NCI-H345 treated with DMSO at 0.1 percent for 48 hours (cell line): ENCODE measurements around the gene QKI.
"Not testable (repeated sequence)": the region's sequence is repeated elsewhere in the genome, so short reads cannot be mapped to it uniquely, and the experiment has no call there.

ENCODE experiments used
- DNase-seq: peaks from one replicate; lab custom pipeline; 2025; ENCODE audit not compliant: unreplicated experiment; lab: John Stamatoyannopoulos, UW

QKI gene

GRCh38 chr6:163413345-163414116 is 987 bp upstream of the QKI start:
- DNase-seq = no peak

- no peak for DNase-seq
Observed at GRCh38 chr6:163414946-163415619, 565 bp downstream of the QKI start.

DNA sequence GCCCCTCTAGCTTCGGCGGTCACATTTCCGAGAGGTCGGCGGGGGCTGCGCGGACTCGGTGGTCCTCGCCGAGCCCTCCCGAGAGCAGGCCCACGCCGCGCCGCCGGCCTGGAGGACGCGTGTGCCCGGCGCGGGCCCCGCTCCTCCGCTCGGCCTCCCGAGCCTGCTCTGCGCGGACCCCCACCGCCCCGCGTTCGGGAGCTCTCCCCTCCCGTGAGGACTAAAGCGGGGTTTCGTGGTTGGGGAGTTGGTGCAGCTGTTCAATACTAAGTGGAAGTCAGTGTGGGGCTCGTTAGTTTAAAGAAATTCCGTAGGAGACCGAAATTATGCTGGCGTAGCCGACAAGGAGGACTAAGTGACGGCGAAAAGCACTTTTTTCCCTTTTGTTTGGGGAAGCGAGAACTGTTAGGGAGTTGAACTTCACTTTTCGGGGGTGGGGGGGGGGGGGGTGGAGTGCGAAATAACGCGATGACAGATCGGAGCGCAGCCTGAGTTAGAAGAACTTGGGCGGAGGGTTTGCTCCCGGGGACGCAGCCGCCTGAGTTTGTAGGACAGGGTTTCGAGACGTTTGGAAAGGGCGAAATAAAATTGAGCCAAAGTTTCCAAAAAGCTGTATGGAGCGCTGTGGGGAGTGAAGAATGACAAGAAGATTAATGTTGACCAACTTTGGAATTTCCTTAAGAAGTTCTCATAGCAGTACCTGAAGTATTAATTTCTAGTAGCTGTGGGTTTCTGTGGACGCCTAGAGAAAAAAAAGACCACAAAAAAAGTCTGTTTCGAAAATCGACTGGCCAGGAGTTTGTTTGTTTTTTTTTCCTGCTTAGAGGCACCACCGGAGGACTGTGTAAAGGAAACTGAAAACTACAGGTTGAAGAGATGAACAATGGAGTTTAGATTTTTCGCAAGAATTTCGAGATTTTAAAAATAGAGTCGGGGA is 1.4 kb downstream of the QKI start:
- no peak for DNase-seq

DNA sequence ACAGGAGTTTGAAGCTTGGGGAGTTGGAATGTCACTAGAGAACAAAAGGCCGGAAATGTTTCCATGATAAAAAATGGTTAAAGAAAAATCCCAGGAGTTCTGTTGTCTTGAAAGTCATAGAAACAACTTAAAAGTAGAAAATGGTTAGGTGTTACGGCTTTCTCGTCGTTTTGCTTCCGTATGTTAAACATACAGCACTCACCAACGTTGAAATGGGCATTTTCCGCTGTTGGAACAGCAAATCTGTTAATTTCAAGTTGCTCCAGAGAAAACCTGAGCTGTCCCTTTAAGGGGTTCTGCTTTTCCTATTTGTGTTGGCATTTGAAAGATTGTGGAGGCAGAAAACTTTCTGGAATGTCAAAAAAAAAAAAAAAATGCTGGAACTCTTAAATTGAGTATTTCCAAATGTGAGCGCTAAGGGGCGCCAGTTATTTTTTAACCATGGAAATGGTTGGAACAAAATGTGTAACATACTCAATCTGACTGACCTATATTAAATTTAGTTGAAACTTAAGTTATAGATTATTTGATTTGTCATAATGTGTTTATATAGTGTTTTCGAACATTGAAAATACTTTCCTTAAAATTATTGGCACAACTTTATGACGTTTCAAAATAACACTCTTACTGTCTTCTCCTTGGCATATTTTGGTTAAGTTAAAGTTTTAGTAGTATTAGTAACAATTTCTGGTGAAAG is 2.2 kb downstream of the QKI start:
- DNase-seq = no peak

GRCh38 chr6:163417595-163417994 is 3.1 kb downstream of the QKI start:
- no peak for DNase-seq

- DNase-seq = no peak
Observed at GRCh38 chr6:163418311-163419029, 4.0 kb downstream of the QKI start.

- DNase-seq = no peak
Observed at GRCh38 chr6:163419413-163420288, 5.1 kb downstream of the QKI start.

GRCh38 chr6:163420289-163420614 is 5.7 kb downstream of the QKI start:
- DNase-seq = no peak

GRCh38 chr6:163422550-163422949 is 8.0 kb downstream of the QKI start:
- no peak for DNase-seq

- DNase-seq = no peak
Observed at GRCh38 chr6:163423696-163424095, 9.2 kb downstream of the QKI start.

DNA sequence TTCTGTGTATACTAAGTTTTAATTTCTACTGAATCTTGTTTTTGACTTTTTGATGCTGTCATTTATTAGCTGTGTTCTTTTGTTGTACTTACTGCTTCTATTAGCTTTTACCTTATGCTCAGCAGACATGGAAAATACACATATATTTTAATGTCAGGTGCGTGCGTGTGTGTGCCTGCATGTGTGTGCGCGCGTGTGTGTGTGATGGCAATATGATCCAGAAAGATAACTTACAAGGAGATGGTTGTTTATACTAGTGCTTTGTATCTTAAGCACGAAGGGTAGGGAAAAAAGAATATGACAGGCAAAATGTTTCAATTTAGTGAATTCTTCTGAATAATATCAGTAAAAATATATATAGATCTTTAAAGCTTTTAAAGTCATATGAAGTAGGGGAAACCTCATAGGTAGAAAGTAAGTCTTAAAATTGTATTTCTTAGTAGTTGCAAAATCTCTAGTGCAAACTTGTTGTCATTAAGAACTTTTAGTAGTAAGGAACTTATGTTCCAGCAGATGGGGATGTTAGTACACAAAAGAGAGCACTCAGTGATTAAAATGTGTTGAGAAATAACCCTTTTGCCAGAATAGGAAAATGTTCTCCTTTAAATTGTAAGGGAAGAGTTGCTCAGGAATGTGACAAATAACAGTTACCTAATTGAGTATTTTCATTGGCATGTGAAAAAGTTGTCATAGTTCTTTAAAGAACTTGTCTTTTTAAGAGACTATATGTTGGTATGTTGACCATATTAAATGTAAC is 13.2 kb downstream of the QKI start:
- DNase-seq = no peak

- DNase-seq = no peak
Observed at GRCh38 chr6:163428373-163428772, 13.9 kb downstream of the QKI start.

DNA sequence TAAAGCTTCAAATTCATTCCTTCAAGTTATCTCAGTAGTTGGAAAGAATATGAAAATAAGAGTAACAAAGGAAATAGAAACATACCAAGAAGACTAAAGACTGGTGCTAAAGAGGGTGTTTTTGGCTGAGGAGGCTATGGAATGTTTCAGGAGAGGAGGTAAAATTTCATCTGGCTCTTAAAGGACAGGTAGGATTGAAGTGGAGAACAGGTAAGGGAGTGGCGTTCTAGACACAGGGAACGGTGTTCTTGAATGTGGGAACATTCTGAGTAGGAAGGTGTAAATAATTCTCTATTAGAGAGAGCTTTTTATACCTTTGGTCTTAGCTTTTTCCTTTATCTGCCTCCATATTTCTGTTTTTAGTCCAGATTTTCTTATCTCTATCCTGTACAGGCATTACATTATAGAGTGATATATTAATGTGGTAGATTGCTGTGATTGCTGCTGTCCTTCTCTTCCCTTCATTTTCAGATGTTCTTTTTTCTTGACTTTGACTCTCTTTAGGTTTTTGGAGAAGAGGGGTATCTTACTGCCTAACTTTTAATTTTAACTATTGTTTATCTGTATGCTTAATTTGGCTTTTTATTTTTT is 15.4 kb downstream of the QKI start:
- no peak for DNase-seq

DNA sequence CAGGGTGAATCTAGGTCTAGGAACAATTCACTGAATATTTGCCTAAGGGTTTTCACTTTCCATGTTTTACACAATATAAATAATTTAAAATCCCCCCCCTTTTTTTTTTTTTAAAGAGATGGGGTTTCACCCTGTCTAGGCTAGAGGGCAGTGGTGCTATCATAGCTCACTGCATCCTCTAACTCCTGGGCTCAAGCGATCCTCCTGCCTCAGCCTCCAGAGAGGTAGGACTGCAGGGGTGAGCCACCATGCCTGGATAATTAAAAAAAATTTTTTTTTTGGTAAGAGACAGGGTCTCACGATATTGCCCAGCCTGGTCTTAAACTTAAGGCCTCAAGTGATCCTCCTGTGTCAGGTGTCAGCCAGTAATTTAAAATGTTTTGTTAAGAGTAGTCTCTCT is 17.8 kb downstream of the QKI start:
- no peak for DNase-seq

DNA sequence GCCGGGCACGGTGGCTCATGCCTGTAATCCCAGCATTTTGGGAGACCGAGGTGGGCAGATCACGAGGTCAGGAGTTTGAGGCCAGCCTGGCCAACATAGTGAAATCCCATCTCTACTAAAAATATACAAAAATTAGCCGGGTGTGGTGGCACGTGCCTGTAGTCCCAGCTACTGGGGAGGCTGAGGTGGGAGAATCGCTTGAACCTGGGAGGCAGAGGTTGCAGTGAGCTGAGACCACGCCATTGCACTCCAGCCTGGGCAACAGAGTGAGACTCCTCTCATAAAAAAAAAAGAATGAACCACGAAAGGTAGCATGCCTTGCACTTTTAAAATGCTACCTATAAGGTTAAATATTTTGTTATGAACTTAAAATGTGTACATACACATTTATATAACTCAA is 19.0 kb downstream of the QKI start:
- not testable (repeated sequence) for DNase-seq

- no peak for DNase-seq
Observed at GRCh38 chr6:163435023-163435422, 20.5 kb downstream of the QKI start.

GRCh38 chr6:163436843-163437242 is 22.3 kb downstream of the QKI start:
- DNase-seq = no peak

GRCh38 chr6:163437466-163437865 is 22.9 kb downstream of the QKI start:
- no peak for DNase-seq
